ENCODE results near the gene CTNNA2.

DNA sequence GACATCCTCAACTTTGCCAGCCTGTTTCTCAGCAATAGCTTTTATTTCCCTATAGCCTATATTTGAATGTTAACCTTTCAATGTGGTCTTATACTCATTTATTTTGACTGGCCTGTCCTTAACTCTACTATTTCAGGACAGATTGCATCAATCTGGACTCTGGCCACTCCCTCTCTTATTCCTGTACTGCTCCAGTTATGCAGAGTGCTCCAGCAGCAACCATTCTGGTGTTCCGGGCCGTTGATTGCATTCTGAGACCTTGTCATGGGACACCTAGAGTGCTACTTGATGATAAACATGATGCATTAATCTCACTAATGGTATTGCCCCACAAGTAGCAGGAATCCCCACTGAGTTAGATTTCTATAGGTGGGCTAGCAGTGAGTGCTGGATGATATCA is 428.3 kb downstream of the CTNNA2 start:
- TF ChIP-seq, protein P1, sequence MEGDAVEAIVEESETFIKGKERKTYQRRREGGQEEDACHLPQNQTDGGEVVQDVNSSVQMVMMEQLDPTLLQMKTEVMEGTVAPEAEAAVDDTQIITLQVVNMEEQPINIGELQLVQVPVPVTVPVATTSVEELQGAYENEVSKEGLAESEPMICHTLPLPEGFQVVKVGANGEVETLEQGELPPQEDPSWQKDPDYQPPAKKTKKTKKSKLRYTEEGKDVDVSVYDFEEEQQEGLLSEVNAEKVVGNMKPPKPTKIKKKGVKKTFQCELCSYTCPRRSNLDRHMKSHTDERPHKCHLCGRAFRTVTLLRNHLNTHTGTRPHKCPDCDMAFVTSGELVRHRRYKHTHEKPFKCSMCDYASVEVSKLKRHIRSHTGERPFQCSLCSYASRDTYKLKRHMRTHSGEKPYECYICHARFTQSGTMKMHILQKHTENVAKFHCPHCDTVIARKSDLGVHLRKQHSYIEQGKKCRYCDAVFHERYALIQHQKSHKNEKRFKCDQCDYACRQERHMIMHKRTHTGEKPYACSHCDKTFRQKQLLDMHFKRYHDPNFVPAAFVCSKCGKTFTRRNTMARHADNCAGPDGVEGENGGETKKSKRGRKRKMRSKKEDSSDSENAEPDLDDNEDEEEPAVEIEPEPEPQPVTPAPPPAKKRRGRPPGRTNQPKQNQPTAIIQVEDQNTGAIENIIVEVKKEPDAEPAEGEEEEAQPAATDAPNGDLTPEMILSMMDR (IDR thresholded peaks at IDR 0.05), result no peak
- TF ChIP-seq ZFX (IDR thresholded peaks at IDR 0.05; ENCODE audit: borderline replicate concordance), result no peak

All from 22Rv1 (cell line).